ENCODE measurements around the gene SLC19A2.

Gene SLC19A2

GRCh38 chr1:169473347-169473746 is 12.4 kb downstream of the SLC19A2 start:
- Mint-ChIP-seq H3K27me3 (no peaks in the 10 kb centered on the region), H3K36me3 (ENCODE audit: low read depth) (peaks cover 30% of the 10 kb centered on the region), H3K4me1 (ENCODE audit: low read depth) (peaks cover 4% of the 10 kb centered on the region), H3K4me3 (no peak overlapping the region), H3K9me3 (no peaks in the 10 kb centered on the region), H3K27ac (no peak overlapping the region)
- no peak for DNase-seq

GRCh38 chr1:169472738-169473137 is 13.0 kb downstream of the SLC19A2 start:
- Mint-ChIP-seq H3K36me3 (ENCODE audit: low read depth) (peaks cover 32% of the 10 kb centered on the region), H3K27ac (no peak overlapping the region), H3K9me3 (no peaks in the 10 kb centered on the region), H3K4me3 (no peak overlapping the region), H3K4me1 (ENCODE audit: low read depth) (peaks cover 4% of the 10 kb centered on the region), H3K27me3 (no peaks in the 10 kb centered on the region)
- no peak for DNase-seq

- Mint-ChIP-seq H3K4me1 (ENCODE audit: low read depth) (peaks cover 4% of the 10 kb centered on the region), H3K27me3 (no peaks in the 10 kb centered on the region), H3K27ac (no peak overlapping the region), H3K4me3 (no peak overlapping the region), H3K9me3 (no peaks in the 10 kb centered on the region), H3K36me3 (ENCODE audit: low read depth) (peaks cover 34% of the 10 kb centered on the region)
- no peak for DNase-seq
Measured at GRCh38 chr1:169468982-169469381, 16.8 kb downstream of the SLC19A2 start.

- DNase-seq = no peak
- H3K27me3 Mint-ChIP-seq = no peaks in the 10 kb centered on the region
- no peaks in the 10 kb centered on the region for H3K9me3 Mint-ChIP-seq
- H3K4me1 Mint-ChIP-seq (ENCODE audit: low read depth) = peaks cover 7% of the 10 kb centered on the region
- peaks cover 34% of the 10 kb centered on the region for H3K36me3 Mint-ChIP-seq (ENCODE audit: low read depth)
- no peak overlapping the region for H3K27ac Mint-ChIP-seq
- no peak overlapping the region for H3K4me3 Mint-ChIP-seq
Measured at GRCh38 chr1:169466259-169467230, 19.2 kb downstream of the SLC19A2 start.

- Mint-ChIP-seq H3K36me3 (ENCODE audit: low read depth) (peaks cover 34% of the 10 kb centered on the region), H3K9me3 (no peaks in the 10 kb centered on the region), H3K27me3 (peaks cover 11% of the 10 kb centered on the region), H3K27ac (no peak overlapping the region), H3K4me1 (ENCODE audit: low read depth) (peaks cover 20% of the 10 kb centered on the region), H3K4me3 (no peak overlapping the region)
- no peak for DNase-seq
Measured at GRCh38 chr1:169465281-169465680, 20.5 kb downstream of the SLC19A2 start.

GRCh38 chr1:169462385-169462784 is 23.4 kb downstream of the SLC19A2 start:
- DNase-seq = no peak
- Mint-ChIP-seq H3K4me3 (no peak overlapping the region), H3K36me3 (ENCODE audit: low read depth) (peaks cover 19% of the 10 kb centered on the region), H3K27me3 (peaks cover 18% of the 10 kb centered on the region), H3K4me1 (ENCODE audit: low read depth) (peaks cover 20% of the 10 kb centered on the region), H3K9me3 (no peaks in the 10 kb centered on the region), H3K27ac (no peak overlapping the region)

- peaks cover 11% of the 10 kb centered on the region for H3K36me3 Mint-ChIP-seq (ENCODE audit: low read depth)
- peaks cover 25% of the 10 kb centered on the region for H3K27me3 Mint-ChIP-seq
- DNase-seq = no peak
- peaks cover 20% of the 10 kb centered on the region for H3K4me1 Mint-ChIP-seq (ENCODE audit: low read depth)
- H3K9me3 Mint-ChIP-seq = peaks cover 8% of the 10 kb centered on the region
- H3K4me3 Mint-ChIP-seq = no peak overlapping the region
- H3K27ac Mint-ChIP-seq = no peak overlapping the region
Measured at GRCh38 chr1:169461390-169462000, 24.2 kb downstream of the SLC19A2 start.

GRCh38 chr1:169460191-169460833 is 25.4 kb downstream of the SLC19A2 start:
- DNase-seq = peak; percentile 32
- Mint-ChIP-seq H3K27ac (no peak overlapping the region), H3K27me3 (peaks cover 31% of the 10 kb centered on the region)

GRCh38 chr1:169457443-169457842 is 28.3 kb downstream of the SLC19A2 start:
- H3K9me3 Mint-ChIP-seq = peaks cover 10% of the 10 kb centered on the region
- no peak for DNase-seq
- peaks cover 22% of the 10 kb centered on the region for H3K4me1 Mint-ChIP-seq (ENCODE audit: low read depth)
- no peak overlapping the region for H3K4me3 Mint-ChIP-seq
- H3K27me3 Mint-ChIP-seq = peaks cover 39% of the 10 kb centered on the region
- no peaks in the 10 kb centered on the region for H3K36me3 Mint-ChIP-seq (ENCODE audit: low read depth)
- H3K27ac Mint-ChIP-seq = no peak overlapping the region

More at GRCh38 chr1:169460191-169460833, 25.4 kb downstream of the SLC19A2 start:
- peaks cover 22% of the 10 kb centered on the region for H3K4me1 Mint-ChIP-seq (ENCODE audit: low read depth)
- H3K36me3 Mint-ChIP-seq (ENCODE audit: low read depth) = no peaks in the 10 kb centered on the region
- H3K9me3 Mint-ChIP-seq = peaks cover 10% of the 10 kb centered on the region
- peak overlapping the region; percentile 51 for H3K4me3 Mint-ChIP-seq

- Mint-ChIP-seq H3K4me1 (ENCODE audit: low read depth) (peaks cover 14% of the 10 kb centered on the region), H3K27me3 (peaks cover 39% of the 10 kb centered on the region), H3K36me3 (ENCODE audit: low read depth) (no peaks in the 10 kb centered on the region), H3K4me3 (no peak overlapping the region), H3K9me3 (peaks cover 10% of the 10 kb centered on the region), H3K27ac (no peak overlapping the region)
- no peak for DNase-seq
Measured at GRCh38 chr1:169456029-169456428, 29.7 kb downstream of the SLC19A2 start.

GRCh38 chr1:169452921-169453320 is 32.8 kb downstream of the SLC19A2 start:
- DNase-seq = no peak
- Mint-ChIP-seq H3K27ac (no peak overlapping the region), H3K27me3 (peaks cover 26% of the 10 kb centered on the region), H3K36me3 (ENCODE audit: low read depth) (no peaks in the 10 kb centered on the region), H3K4me3 (no peak overlapping the region), H3K4me1 (ENCODE audit: low read depth) (peaks cover 2% of the 10 kb centered on the region), H3K9me3 (peaks cover 10% of the 10 kb centered on the region)

GRCh38 chr1:169451218-169451824 is 34.4 kb downstream of the SLC19A2 start:
- Mint-ChIP-seq H3K27me3 (peaks cover 20% of the 10 kb centered on the region), H3K27ac (no peak overlapping the region), H3K36me3 (ENCODE audit: low read depth) (no peaks in the 10 kb centered on the region), H3K4me1 (ENCODE audit: low read depth) (peaks cover 2% of the 10 kb centered on the region), H3K9me3 (no peaks in the 10 kb centered on the region), H3K4me3 (no peak overlapping the region)
- DNase-seq = no peak

- Mint-ChIP-seq H3K9me3 (no peaks in the 10 kb centered on the region), H3K36me3 (ENCODE audit: low read depth) (no peaks in the 10 kb centered on the region), H3K4me1 (ENCODE audit: low read depth) (no peaks in the 10 kb centered on the region), H3K27ac (no peak overlapping the region), H3K27me3 (peaks cover 12% of the 10 kb centered on the region), H3K4me3 (no peak overlapping the region)
- no peak for DNase-seq
Measured at GRCh38 chr1:169443923-169444322, 41.8 kb downstream of the SLC19A2 start.

GRCh38 chr1:169427081-169427641 is 58.6 kb downstream of the SLC19A2 start, which contains the start of gene CCDC181:
Gene CCDC181 (minus strand): TSS chr1:169427474. CDS start chr1:169424927, 2,547 bp downstream.
- DNase-seq = peak; percentile 76
- Mint-ChIP-seq H3K27me3 (peaks cover 86% of the 10 kb centered on the region), H3K4me3 (peak within 1 kb of the TSS; percentile 82), H3K4me1 (ENCODE audit: low read depth) (peaks cover 8% of the 10 kb centered on the region), H3K9me3 (peaks cover 3% of the 10 kb centered on the region), H3K36me3 (ENCODE audit: low read depth) (no peaks in the 10 kb centered on the region), H3K27ac (no peak within 1 kb of the TSS)
